ENCODE data around the gene ZBTB16.

DNA sequence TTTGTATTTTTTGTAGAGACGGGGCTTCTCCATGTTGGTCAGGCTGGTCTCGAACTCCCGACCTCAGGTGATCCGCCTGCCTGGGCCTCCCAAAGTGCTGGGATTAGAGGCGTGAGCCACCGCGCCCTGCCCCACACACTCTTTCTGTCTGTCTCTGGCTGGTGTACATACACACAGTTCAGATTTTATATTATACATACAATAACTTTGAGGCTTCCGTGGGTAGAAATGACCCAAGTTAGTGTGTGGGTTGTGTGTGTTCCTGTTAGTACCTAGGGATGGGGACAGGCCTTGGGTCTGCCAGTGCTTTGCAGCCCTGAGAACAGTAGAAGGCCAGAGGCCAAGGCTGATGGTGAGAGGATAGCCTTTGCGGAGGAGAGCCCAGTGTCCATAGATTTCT, 2.8 kb downstream of the ZBTB16 start:
- TF ChIP-seq EZH2 (IDR thresholded peaks at IDR 0.05) (no peak), POLR2AphosphoS5 (IDR thresholded peaks at IDR 0.05; ENCODE audit: borderline replicate concordance, low read depth, low read length) (no peak), FOXP2 (optimal IDR thresholded peaks at IDR 0.05; ENCODE audit: control extremely low read depth, extremely low read length, insufficient read depth) (no peak)
